Activated T-helper 1 cell treated with anti-CD3 and anti-CD28 coated beads, Interleukin-12 subunit alpha, Interleukin-12 subunit beta, Interleukin-2, Interleukin-4 antibody, amounts not matched to agents 30 ng/mL and 10 ng/mL and 1 ng/mL, durations not matched to agents 14 hours and 24 hours and 36 hours (primary cell): ENCODE data around the gene VMP1. TPM values are rescaled to one million over a fixed set of nuclear protein-coding genes. Genes with fewer than 3 reads are reported as not detected.

Experiments
- DNase-seq: peaks from one replicate; pipeline ENCODE4 v3.0.0; 2021; ENCODE audit warnings: low spot score
- H3K27ac Mint-ChIP-seq: one replicate; pipeline ENCODE4 v1.8.0; 2021; ENCODE audit warnings: mild to moderate bottlenecking, mixed read lengths
- H3K27me3 Mint-ChIP-seq: one replicate; pipeline ENCODE4 v1.8.0; 2022; ENCODE audit warnings: mild to moderate bottlenecking, moderate library complexity, mixed read lengths; ENCODE audit not compliant: insufficient read depth
- H3K36me3 Mint-ChIP-seq: one replicate; pipeline ENCODE4 v1.8.0; 2021; ENCODE audit warnings: low read depth, mixed read lengths
- H3K4me1 Mint-ChIP-seq: one replicate; pipeline ENCODE4 v1.8.0; 2021; ENCODE audit warnings: low read depth, mixed read lengths
- H3K4me3 Mint-ChIP-seq: one replicate; pipeline ENCODE4 v1.8.0; 2021; ENCODE audit warnings: mild to moderate bottlenecking, moderate library complexity, mixed read lengths
- H3K9me3 Mint-ChIP-seq: one replicate; pipeline ENCODE4 v1.8.0; 2021; ENCODE audit warnings: mixed read lengths
- intact Hi-C: fragments of 100-400 bp; cut with micrococcal nuclease; formaldehyde crosslinking; loops from one replicate; pipeline ENCODE4 v1.15.1; 2024
- total RNA-seq: library from RNA; stranded (reverse); gene quantifications from 2 replicates; pipeline ENCODE4 v1.2.3, GENCODE V29; 2022

The VMP1 gene
- total RNA-seq, 1 donor from 2014 or later: 357 TPM

DNA sequence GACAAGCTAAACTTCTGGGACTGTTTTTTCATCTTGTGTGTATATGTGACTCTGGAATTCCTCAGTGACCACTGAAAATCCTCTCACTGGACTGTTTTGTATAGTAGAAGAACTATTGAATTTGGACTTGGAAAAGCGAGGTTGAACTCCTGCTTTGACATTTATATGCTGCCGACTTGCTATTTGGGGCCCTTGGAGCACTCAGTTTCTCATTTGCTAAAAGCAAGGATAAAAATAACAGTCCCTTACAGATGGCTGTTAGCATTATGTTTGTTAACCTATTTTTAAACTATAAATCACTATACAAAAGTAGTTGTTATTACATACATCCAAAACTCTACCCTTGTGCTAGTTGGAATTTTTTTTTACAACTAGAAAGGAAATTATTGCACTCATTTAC lies 9.0 kb downstream of the VMP1 start:
- intact Hi-C loops: no loop called here
- Mint-ChIP-seq H3K27ac (no peak overlapping the region), H3K36me3 (peaks cover 6% of the 10 kb centered on the region), H3K9me3 (no peaks in the 10 kb centered on the region), H3K27me3 (no peaks in the 10 kb centered on the region), H3K4me1 (peaks cover 34% of the 10 kb centered on the region), H3K4me3 (no peak overlapping the region)
- no peak for DNase-seq

DNA sequence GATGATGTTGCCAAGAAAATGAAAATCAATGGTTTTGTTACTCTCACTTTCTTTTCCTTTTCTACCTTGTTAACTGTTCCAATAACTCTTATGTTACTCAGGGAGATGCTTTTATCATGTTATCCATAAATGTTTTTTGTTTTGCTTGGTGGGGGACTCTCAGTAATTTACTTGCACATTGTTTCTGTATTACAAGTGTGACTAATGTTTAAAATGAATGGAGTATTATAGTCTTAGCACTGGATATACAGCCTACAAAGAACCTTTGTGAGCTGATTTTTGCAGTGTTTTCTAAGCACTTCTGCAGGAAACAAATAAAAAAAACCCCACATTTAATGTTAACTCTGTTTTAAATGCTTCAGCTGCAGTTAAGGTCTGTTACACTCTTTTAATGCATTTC lies 12.1 kb downstream of the VMP1 start:
- no peaks in the 10 kb centered on the region for H3K27me3 Mint-ChIP-seq
- no peak overlapping the region for H3K4me3 Mint-ChIP-seq
- intact Hi-C loops: no loop called here
- H3K4me1 Mint-ChIP-seq: peaks cover 23% of the 10 kb centered on the region
- H3K36me3 Mint-ChIP-seq: peaks cover 2% of the 10 kb centered on the region
- no peak overlapping the region for H3K27ac Mint-ChIP-seq
- H3K9me3 Mint-ChIP-seq: no peaks in the 10 kb centered on the region
- DNase-seq: no peak

DNA sequence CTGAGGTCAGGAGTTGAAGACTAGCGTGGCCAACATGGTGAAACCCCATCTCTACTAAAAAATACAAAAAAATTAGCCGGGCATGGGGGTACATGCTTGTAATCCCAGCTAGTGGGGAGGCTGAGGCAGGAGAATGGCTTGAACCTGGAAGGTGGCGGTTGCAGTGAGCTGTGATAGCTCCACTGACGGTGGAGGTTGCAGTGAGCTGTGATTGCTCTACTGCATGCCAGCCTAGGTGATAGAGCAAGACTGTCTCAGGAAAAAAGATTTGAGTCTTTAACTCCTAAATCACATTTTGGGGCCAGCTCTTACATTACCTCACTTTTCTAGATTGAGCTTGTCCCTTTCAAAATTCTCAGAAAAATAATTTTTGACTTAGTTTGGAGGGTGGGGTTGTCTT lies 15.2 kb downstream of the VMP1 start:
- intact Hi-C loops: no loop called here
- Mint-ChIP-seq H3K4me3 (no peak overlapping the region), H3K9me3 (no peaks in the 10 kb centered on the region), H3K36me3 (peaks cover 2% of the 10 kb centered on the region), H3K27ac (no peak overlapping the region), H3K27me3 (no peaks in the 10 kb centered on the region), H3K4me1 (peaks cover 19% of the 10 kb centered on the region)
- DNase-seq: no peak

DNA sequence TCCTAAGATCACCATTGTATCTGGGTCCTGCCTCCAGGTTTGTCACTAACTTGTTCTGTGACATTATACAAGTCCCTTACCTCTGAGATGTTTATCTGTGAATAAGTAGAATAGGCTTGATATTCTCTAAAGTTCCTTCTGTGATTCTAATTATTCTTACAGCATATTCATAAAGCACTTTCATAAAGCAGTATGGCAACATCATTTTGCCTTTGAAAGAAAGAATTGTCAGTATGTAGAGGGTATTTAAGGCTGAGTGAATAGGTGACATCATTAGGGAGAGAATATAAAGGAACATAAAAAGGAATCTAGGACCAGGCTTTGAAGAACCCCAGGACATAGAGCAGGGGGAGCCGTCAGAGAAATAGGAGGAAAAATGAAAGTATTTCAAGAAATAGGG lies 15.6 kb downstream of the VMP1 start:
- no peak for DNase-seq
- Mint-ChIP-seq H3K36me3 (peaks cover 2% of the 10 kb centered on the region), H3K4me1 (peaks cover 19% of the 10 kb centered on the region), H3K4me3 (no peak overlapping the region), H3K27ac (no peak overlapping the region), H3K9me3 (no peaks in the 10 kb centered on the region), H3K27me3 (no peaks in the 10 kb centered on the region)
- intact Hi-C loops: no loop called here

DNA sequence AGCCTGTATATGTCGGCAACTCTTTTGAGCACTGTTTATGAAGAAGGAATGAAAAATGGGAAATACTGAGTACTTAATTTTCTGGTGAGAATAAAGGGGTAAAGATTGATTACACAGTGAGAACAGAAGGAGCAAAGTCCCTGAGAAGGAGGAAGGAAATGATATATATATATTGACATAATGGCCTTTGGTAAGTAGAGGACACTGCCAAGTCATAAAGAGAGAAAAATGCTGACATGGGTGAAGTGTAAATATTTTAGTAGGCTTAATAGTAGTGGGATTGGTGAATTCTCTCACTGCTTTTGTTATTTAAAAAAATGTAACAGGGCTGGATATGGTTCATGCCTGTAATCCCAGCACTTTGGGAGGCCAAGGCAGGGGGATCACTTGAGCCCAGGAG lies 16.2 kb downstream of the VMP1 start:
- peaks cover 16% of the 10 kb centered on the region for H3K4me1 Mint-ChIP-seq
- no peaks in the 10 kb centered on the region for H3K9me3 Mint-ChIP-seq
- intact Hi-C loops: no loop called here
- no peak overlapping the region for H3K27ac Mint-ChIP-seq
- DNase-seq: no peak
- H3K4me3 Mint-ChIP-seq: no peak overlapping the region
- H3K27me3 Mint-ChIP-seq: no peaks in the 10 kb centered on the region
- H3K36me3 Mint-ChIP-seq: peaks cover 2% of the 10 kb centered on the region

DNA sequence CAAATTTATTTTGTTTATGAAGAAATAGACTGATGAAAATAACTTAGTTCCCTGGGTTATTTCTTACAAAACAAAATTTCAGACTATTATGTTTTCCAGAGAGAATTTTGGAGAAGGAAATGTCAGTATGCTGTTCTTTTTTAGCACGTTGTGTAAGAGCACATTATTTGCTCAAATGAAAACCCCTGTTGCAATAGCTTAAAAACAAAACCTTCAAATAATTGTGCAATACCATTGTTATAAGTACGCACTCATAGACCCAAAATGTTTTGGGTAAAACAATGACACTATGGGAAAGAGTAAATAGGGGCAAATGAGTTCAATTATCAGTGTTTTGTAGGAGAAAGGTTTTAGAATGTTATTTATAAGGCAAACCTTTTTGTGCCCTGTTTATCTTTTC lies 18.2 kb downstream of the VMP1 start:
- Mint-ChIP-seq H3K27ac (no peak overlapping the region), H3K4me1 (peaks cover 5% of the 10 kb centered on the region), H3K4me3 (no peak overlapping the region), H3K9me3 (no peaks in the 10 kb centered on the region), H3K27me3 (no peaks in the 10 kb centered on the region), H3K36me3 (no peaks in the 10 kb centered on the region)
- DNase-seq: no peak
- intact Hi-C loops: no loop called here

DNA sequence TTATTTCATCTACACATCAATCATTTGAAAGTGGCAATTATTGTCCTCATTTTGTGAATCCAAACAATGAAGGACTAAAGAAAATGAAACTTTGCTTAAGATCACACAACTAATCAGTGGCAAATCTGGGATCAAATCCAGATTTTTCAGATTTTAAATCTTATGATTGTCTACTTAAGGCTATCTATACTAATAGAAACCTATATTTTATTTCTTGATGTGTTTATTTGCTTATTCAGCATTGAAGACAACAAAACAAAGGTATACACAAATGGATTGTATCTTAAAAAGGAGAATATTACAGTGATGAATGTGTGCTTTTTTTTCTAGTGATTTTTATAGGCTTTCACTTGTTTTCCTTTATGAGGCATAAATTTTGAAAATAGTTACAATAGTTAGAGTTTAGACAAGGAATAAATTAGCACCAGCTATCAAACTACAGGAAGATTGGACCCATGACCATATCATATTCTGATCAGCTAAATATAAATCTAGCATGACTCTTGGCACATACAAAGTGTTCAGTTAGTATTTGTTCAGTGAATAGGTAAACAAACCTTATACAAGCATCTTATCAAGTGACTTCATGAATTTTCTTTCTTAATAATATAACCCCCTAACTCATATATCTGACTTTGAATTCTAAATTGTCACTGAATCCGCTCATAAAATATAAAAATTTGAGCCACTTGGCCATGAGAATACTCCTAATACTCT lies 20.5 kb downstream of the VMP1 start:
- Mint-ChIP-seq H3K4me1 (peaks cover 5% of the 10 kb centered on the region), H3K27me3 (no peaks in the 10 kb centered on the region), H3K27ac (no peak overlapping the region), H3K36me3 (peaks cover 4% of the 10 kb centered on the region), H3K9me3 (no peaks in the 10 kb centered on the region), H3K4me3 (no peak overlapping the region)
- DNase-seq: no peak
- intact Hi-C loops: no loop called here

DNA sequence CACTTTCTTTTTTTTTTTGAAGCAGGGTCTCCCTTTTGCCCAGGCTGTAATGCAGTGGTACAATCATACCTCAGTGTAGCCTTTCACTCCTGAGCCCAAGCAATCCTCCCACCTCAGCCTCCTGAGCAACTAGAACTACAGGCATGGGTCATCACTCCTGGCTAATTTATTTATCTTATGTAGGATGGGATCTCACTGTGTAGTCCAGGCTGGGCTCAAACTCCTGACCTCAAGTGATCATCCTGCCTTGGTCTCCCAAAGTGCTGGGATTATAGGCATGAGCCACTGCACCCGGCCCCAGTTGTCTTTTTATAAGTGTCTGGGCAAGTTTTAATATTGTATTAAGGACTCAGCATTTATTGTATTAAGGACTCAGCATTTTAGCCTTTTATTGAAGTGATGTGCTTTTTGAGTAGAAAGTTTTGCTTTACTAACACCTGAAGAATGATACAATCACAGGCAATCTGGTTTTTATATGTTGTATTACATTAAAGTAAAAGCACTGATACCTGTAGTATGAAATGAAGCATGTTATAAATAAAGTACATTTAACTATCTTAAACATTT lies 22.9 kb downstream of the VMP1 start:
- intact Hi-C loops: no loop called here
- H3K27ac Mint-ChIP-seq: no peak overlapping the region

DNA sequence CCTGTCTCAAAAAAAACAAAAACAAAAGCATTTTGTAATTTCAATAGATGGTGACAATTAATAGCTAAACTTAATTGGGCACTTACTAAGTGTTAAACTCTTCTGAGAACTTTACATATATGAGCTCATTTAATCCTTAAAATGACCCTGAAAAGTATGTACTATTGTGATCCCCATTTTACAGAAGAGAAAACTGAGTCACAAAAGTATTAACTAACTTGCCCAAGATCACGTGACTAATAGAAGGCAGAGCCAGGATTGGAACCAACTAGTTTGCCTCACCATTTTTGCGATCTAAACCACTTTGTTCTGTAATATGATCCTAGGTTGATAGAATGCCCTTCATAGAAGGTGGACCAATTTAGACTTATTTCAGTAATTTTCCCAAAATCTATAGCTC lies 26.2 kb downstream of the VMP1 start:
- Mint-ChIP-seq H3K9me3 (no peaks in the 10 kb centered on the region), H3K36me3 (peaks cover 13% of the 10 kb centered on the region), H3K27ac (no peak overlapping the region), H3K27me3 (no peaks in the 10 kb centered on the region), H3K4me3 (no peak overlapping the region), H3K4me1 (no peaks in the 10 kb centered on the region)
- no peak for DNase-seq
- intact Hi-C loops: no loop called here

More for the DNA sequence above, 22.9 kb downstream of the VMP1 start:
- Mint-ChIP-seq H3K4me3 (no peak overlapping the region), H3K4me1 (no peaks in the 10 kb centered on the region), H3K9me3 (no peaks in the 10 kb centered on the region), H3K36me3 (peaks cover 9% of the 10 kb centered on the region), H3K27me3 (no peaks in the 10 kb centered on the region)
- no peak for DNase-seq

DNA sequence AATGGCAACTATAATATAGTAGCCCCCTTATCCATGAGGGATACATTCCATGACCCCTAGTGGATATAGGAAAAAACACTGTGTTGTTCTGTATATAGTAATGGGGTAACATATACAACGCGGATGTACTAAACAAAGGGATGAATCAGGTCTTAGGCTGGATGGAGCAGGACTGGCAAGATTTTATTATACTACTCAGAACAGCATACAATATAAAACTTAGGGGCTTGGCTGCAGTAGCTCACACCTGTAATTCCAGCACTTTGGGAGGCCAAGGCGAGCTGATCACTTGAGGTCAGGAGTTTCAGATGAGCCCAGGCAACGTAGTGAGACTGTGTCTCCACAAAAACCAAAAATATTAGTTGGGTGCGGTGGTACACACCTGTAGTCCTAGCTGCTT lies 26.8 kb downstream of the VMP1 start:
- H3K9me3 Mint-ChIP-seq: no peaks in the 10 kb centered on the region
- H3K27me3 Mint-ChIP-seq: no peaks in the 10 kb centered on the region
- intact Hi-C loops: no loop called here
- DNase-seq: no peak
- H3K27ac Mint-ChIP-seq: no peak overlapping the region
- H3K4me1 Mint-ChIP-seq: no peaks in the 10 kb centered on the region
- H3K36me3 Mint-ChIP-seq: peaks cover 13% of the 10 kb centered on the region
- H3K4me3 Mint-ChIP-seq: no peak overlapping the region

DNA sequence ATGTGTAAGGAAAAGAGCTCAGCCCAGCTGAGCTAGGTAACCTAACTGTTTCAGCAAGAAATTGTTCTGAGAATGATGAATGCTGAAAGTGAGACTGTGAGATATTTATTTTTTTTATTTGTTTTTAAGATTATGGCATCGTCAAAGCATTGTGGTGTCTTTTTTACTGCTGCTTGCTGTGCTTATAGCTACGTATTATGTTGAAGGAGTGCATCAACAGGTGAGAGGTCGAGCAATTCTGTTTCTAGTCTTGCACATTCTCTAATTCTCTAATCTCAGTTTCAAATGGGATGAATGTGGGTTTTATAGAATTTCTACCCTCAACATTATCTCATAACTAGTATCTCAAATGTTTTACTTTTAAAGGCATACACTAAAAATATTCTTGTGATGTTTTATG lies 29.9 kb downstream of the VMP1 start:
- Mint-ChIP-seq H3K4me1 (no peaks in the 10 kb centered on the region), H3K36me3 (peaks cover 14% of the 10 kb centered on the region), H3K9me3 (no peaks in the 10 kb centered on the region), H3K27ac (no peak overlapping the region), H3K27me3 (no peaks in the 10 kb centered on the region), H3K4me3 (no peak overlapping the region)
- intact Hi-C loops: no loop called here
- DNase-seq: no peak

DNA sequence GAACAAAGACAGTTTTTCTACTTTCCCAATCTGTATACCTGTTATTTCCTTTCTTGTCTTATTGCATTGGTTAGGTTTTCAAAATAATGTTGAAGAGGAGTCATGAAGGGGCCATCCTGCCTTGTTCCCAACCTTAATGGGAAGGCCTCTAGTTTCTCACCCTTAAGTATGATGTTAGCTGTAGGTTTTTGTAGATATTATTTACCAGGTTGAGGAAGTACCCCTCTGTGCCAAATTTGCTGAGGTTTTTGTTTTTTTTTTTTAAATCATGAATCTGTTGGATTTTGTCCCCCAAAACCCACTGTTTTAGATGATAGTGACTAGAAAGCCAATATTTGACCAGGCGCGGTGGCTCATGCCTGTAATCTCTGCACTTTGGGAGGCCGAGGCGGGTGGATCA lies 36.4 kb downstream of the VMP1 start:
- Mint-ChIP-seq H3K27me3 (no peaks in the 10 kb centered on the region), H3K36me3 (peaks cover 14% of the 10 kb centered on the region), H3K4me3 (no peak overlapping the region), H3K9me3 (peaks cover 5% of the 10 kb centered on the region), H3K4me1 (peaks cover 10% of the 10 kb centered on the region), H3K27ac (no peak overlapping the region)
- intact Hi-C loops: no loop called here
- DNase-seq: no peak

DNA sequence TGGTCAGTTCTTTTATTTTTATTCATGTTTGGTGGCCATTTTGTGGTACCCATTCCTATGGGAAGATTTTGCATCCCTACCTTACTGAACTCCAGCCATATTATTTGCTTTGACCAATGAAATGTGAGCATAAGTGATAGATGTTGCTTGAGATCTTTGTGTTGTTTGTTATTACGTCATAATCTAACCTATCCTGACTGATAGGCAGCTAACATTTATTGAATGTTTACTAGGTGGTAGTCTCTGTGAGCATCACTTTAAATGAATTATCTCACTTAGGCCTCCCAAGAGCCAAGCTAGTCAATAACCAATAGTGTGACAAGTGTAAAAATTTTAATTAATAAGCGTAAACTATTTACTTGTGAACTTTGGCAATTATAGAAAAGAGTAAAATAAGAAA lies 37.6 kb downstream of the VMP1 start:
- Mint-ChIP-seq H3K27me3 (no peaks in the 10 kb centered on the region), H3K27ac (no peak overlapping the region), H3K36me3 (peaks cover 14% of the 10 kb centered on the region), H3K4me3 (no peak overlapping the region), H3K9me3 (peaks cover 5% of the 10 kb centered on the region), H3K4me1 (peaks cover 10% of the 10 kb centered on the region)
- intact Hi-C loops: loop anchor here (5.0 kb wide), 1 partner anchor 292 kb away; no protein-coding TSS in a partner anchor
- DNase-seq: no peak
